HG02610 (cell line): ENCODE data around the gene CAPN5.

Experiments
- ATAC-seq: cut with Tn5 transposase; IDR thresholded peaks from one replicate; pipeline ENCODE4 v1.9.1; 2021; ENCODE audit warnings: mild to moderate bottlenecking, moderate library complexity; ENCODE audit not compliant: unreplicated experiment

CAPN5 gene

GRCh38 chr11:77127920-77128691 lies 61.3 kb downstream of the CAPN5 start, which contains the start of gene MYO7A:
TSS of gene MYO7A (plus strand) at chr11:77128246. CDS start at chr11:77130635, 2,389 bp downstream.
- no peak for ATAC-seq

- ATAC-seq, result no peak
These were observed 62.5 kb downstream of the CAPN5 start for GRCh38 chr11:77129069-77129841.

GRCh38 chr11:77129842-77130756 lies 63.3 kb downstream of the CAPN5 start:
- no peak for ATAC-seq

GRCh38 chr11:77130763-77131513 lies 64.2 kb downstream of the CAPN5 start:
- no peak for ATAC-seq

GRCh38 chr11:77131560-77131959 lies 64.8 kb downstream of the CAPN5 start:
- no peak for ATAC-seq

GRCh38 chr11:77135069-77135468 lies 68.3 kb downstream of the CAPN5 start:
- no peak for ATAC-seq

- no peak for ATAC-seq
These were observed 69.3 kb downstream of the CAPN5 start for GRCh38 chr11:77136074-77136473.

- no peak for ATAC-seq
These were observed 70.1 kb downstream of the CAPN5 start for GRCh38 chr11:77136784-77137420.

GRCh38 chr11:77137421-77137820 lies 70.7 kb downstream of the CAPN5 start:
- ATAC-seq, result no peak

- no peak for ATAC-seq
These were observed 71.4 kb downstream of the CAPN5 start for GRCh38 chr11:77138106-77138649.

- ATAC-seq, result no peak
These were observed 72.4 kb downstream of the CAPN5 start for GRCh38 chr11:77139201-77139600.

- no peak for ATAC-seq
These were observed 73.6 kb downstream of the CAPN5 start for GRCh38 chr11:77140231-77140851.

- no peak for ATAC-seq
These were observed 74.3 kb downstream of the CAPN5 start for GRCh38 chr11:77141034-77141433.

- ATAC-seq, result no peak
These were observed 74.7 kb downstream of the CAPN5 start for GRCh38 chr11:77141475-77141874.

- ATAC-seq, result no peak
These were observed 75.6 kb downstream of the CAPN5 start for GRCh38 chr11:77142091-77142975.

GRCh38 chr11:77143405-77144020 lies 76.7 kb downstream of the CAPN5 start:
- ATAC-seq, result no peak

- ATAC-seq, result no peak
These were observed 77.6 kb downstream of the CAPN5 start for GRCh38 chr11:77144196-77144856.
